ENCODE results near the gene TSPAN4.

Gene TSPAN4

GRCh38 chr11:908273-908672, 65.6 kb downstream of the TSPAN4 start:
- no peak for ATAC-seq
- TF ChIP-seq ZNF565 (CRISPR knock-in tag; conservative IDR thresholded peaks at IDR 0.05; ENCODE audit: low read depth) (no peak), ZC3H10 (CRISPR knock-in tag; IDR thresholded peaks at IDR 0.05) (no peak), SNAI2 (CRISPR knock-in tag; IDR thresholded peaks at IDR 0.05) (no peak), TSHZ2 (CRISPR knock-in tag; IDR thresholded peaks at IDR 0.05) (no peak), BACH2 (CRISPR knock-in tag; IDR thresholded peaks at IDR 0.05; ENCODE audit: borderline replicate concordance) (no peak)

GRCh38 chr11:909406-909805, 66.8 kb downstream of the TSPAN4 start:
- no peak for TF ChIP-seq CSDC2 (CRISPR knock-in tag; IDR thresholded peaks at IDR 0.05)
- no peak for TF ChIP-seq BACH2 (CRISPR knock-in tag; IDR thresholded peaks at IDR 0.05; ENCODE audit: borderline replicate concordance)
- TF ChIP-seq ESRRG (CRISPR knock-in tag; IDR thresholded peaks at IDR 0.05), result no peak
- TF ChIP-seq CSRNP3 (CRISPR knock-in tag; IDR thresholded peaks at IDR 0.05), result no peak
- no peak for TF ChIP-seq TOX (CRISPR knock-in tag; IDR thresholded peaks at IDR 0.05; ENCODE audit: borderline replicate concordance)
- TF ChIP-seq POU6F1 (CRISPR knock-in tag; IDR thresholded peaks at IDR 0.05; ENCODE audit: borderline replicate concordance, low read depth), result no peak
- TF ChIP-seq ZFP30 (CRISPR knock-in tag; IDR thresholded peaks at IDR 0.05), result no peak
- TF ChIP-seq OSR1 (CRISPR knock-in tag; IDR thresholded peaks at IDR 0.05), result no peak
- TF ChIP-seq ZFP3 (CRISPR knock-in tag; IDR thresholded peaks at IDR 0.05), result no peak
- no peak for TF ChIP-seq ZNF70 (CRISPR knock-in tag; IDR thresholded peaks at IDR 0.05)
- no peak for TF ChIP-seq ARNTL (CRISPR knock-in tag; IDR thresholded peaks at IDR 0.05; ENCODE audit: borderline replicate concordance, low read depth)
- no peak for TF ChIP-seq SNAI2 (CRISPR knock-in tag; IDR thresholded peaks at IDR 0.05)
- no peak for TF ChIP-seq RARB (CRISPR knock-in tag; IDR thresholded peaks at IDR 0.05)
- TF ChIP-seq CREB5 (CRISPR knock-in tag; IDR thresholded peaks at IDR 0.05; ENCODE audit: low read depth), result no peak
- no peak for TF ChIP-seq ZNF565 (CRISPR knock-in tag; conservative IDR thresholded peaks at IDR 0.05; ENCODE audit: low read depth)
- no peak for TF ChIP-seq TSHZ2 (CRISPR knock-in tag; IDR thresholded peaks at IDR 0.05)
- TF ChIP-seq PPARA (CRISPR knock-in tag; IDR thresholded peaks at IDR 0.05; ENCODE audit: borderline replicate concordance), result no peak
- no peak for TF ChIP-seq ZNF8 (CRISPR knock-in tag; IDR thresholded peaks at IDR 0.05)
- TF ChIP-seq GLIS3 (CRISPR knock-in tag; IDR thresholded peaks at IDR 0.05), result no peak
- ATAC-seq, result no peak

GRCh38 chr11:910044-910588, 67.5 kb downstream of the TSPAN4 start:
- peak; percentile 58 for ATAC-seq
- TF ChIP-seq ZFP30 (CRISPR knock-in tag; IDR thresholded peaks at IDR 0.05) (no peak), ZNF8 (CRISPR knock-in tag; IDR thresholded peaks at IDR 0.05) (no peak), ZNF565 (CRISPR knock-in tag; conservative IDR thresholded peaks at IDR 0.05; ENCODE audit: low read depth) (no peak), SNAI2 (CRISPR knock-in tag; IDR thresholded peaks at IDR 0.05) (no peak), TSHZ2 (CRISPR knock-in tag; IDR thresholded peaks at IDR 0.05) (no peak), POU6F1 (CRISPR knock-in tag; IDR thresholded peaks at IDR 0.05; ENCODE audit: borderline replicate concordance, low read depth) (no peak), ARNTL (CRISPR knock-in tag; IDR thresholded peaks at IDR 0.05; ENCODE audit: borderline replicate concordance, low read depth) (no peak), ZNF70 (CRISPR knock-in tag; IDR thresholded peaks at IDR 0.05) (no peak), BACH2 (CRISPR knock-in tag; IDR thresholded peaks at IDR 0.05; ENCODE audit: borderline replicate concordance) (no peak)
